Body of pancreas (tissue), 4 donors: ENCODE measurements around the gene VMP1. TPM values are rescaled to one million over a fixed set of nuclear protein-coding genes. Genes with fewer than 3 reads are reported as not detected.

Source experiments
- ATAC-seq: fragments of 150-250 bp; one replicate; pipeline ENCODE4 v1.9.1; 2016
- DNase-seq, 4 donors: peaks; one replicate each; pipeline ENCODE4 v3.0.0-alpha.2; 2019
- H3K27ac ChIP-seq, 4 donors: fragments of 200-600 bp; sonication (generic); 1 replicate in 3 of 4; 2 replicates in 1 of 4; pipeline versions ENCODE4 v1.5.1 to v1.6.1; 2016 to 2019; ENCODE audit warnings: mild to moderate bottlenecking in 1 of 4, mixed read lengths in 1 of 4, moderate library complexity in 1 of 4
- H3K27me3 ChIP-seq, 2 donors: fragments of 200-600 bp; sonication (generic); one replicate each; pipeline ENCODE4 v1.6.0; 2016; ENCODE audit warnings: mild to moderate bottlenecking in 1 of 2
- H3K36me3 ChIP-seq, 2 donors: fragments of 200-600 bp; sonication (generic); replicated peaks in 1 of 2; 2 replicates each; pipeline ENCODE4 v1.5.1; 2016; ENCODE audit warnings: low read depth in 2 of 2; ENCODE audit not compliant: insufficient read depth in 1 of 2
- H3K4me1 ChIP-seq: fragments of 200-600 bp; sonication (generic); one replicate; pipeline ENCODE4 v1.6.0; 2016
- H3K4me3 ChIP-seq, 2 donors: fragments of 200-600 bp; sonication (generic); 1 replicate in 1 of 2; 2 replicates in 1 of 2; pipeline ENCODE4 v1.5.1; 2016 to 2019
- H3K9me3 ChIP-seq, 3 donors: fragments of 200-600 bp; sonication (generic); 1 replicate in 2 of 3; 2 replicates in 1 of 3; pipeline ENCODE4 v1.5.1; 2016
- POLR2A ChIP-seq, 3 donors: fragments of 450-650 bp; IDR thresholded peaks; one replicate each; pipeline ENCODE4 v1.6.1; 2016; ENCODE audit warnings: antibody characterized with exemption in 3 of 3, mild to moderate bottlenecking in 2 of 3
- WGBS, 2 donors: methylation state at CpG; one replicate each; pipeline ENCODE4 v1.1.5; 2017; 5-methylcytosine and 5-hydroxymethylcytosine counted together
- intact Hi-C: fragments of 100-400 bp; cut with DNase I; formaldehyde crosslinking; loops from one replicate; pipeline ENCODE4 v1.15.1; 2023
- total RNA-seq, 2 donors: library from RNA; depleted of rRNA; stranded (reverse); fragments of >200 nt; gene quantifications; one replicate each; pipeline ENCODE4 v1.1.0, GENCODE V29; 2016
- TF ChIP-seq, protein P1 (sequence below), 7 experiments: fragments of 450-650 bp in 4 of 7; fragments of 200-600 bp in 3 of 7; sonication (generic) in 3 of 7; IDR thresholded peaks; one replicate each; pipeline ENCODE4 v1.5.1; 2016 to 2019; ENCODE audit warnings: antibody characterized with exemption in 7 of 7

The VMP1 gene
- total RNA-seq, 2 donors from 2014 or later: 174 to 259 TPM

DNA sequence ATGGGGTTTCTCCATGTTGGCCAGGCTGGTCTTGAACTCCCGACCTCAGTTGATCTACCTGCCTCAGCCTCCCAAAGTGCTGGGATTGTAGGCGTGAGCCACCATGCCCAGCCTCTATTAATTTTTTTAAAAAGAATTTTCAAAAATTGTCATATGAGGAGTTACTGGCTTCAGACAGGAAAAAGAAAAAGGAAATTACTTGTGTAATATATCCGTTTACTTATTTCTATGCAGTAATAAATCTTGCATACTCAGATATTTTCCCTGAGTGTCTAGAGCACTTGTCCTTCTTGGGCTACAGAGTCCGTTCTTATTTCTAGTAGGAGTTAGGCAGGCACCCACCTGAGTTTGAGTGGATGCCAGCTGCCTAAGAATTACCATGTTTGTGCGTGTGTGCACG, 85.8 kb downstream of the VMP1 start:
- TF ChIP-seq POLR2A (IDR thresholded peaks at IDR 0.05): no peak
- TF ChIP-seq, protein P1, sequence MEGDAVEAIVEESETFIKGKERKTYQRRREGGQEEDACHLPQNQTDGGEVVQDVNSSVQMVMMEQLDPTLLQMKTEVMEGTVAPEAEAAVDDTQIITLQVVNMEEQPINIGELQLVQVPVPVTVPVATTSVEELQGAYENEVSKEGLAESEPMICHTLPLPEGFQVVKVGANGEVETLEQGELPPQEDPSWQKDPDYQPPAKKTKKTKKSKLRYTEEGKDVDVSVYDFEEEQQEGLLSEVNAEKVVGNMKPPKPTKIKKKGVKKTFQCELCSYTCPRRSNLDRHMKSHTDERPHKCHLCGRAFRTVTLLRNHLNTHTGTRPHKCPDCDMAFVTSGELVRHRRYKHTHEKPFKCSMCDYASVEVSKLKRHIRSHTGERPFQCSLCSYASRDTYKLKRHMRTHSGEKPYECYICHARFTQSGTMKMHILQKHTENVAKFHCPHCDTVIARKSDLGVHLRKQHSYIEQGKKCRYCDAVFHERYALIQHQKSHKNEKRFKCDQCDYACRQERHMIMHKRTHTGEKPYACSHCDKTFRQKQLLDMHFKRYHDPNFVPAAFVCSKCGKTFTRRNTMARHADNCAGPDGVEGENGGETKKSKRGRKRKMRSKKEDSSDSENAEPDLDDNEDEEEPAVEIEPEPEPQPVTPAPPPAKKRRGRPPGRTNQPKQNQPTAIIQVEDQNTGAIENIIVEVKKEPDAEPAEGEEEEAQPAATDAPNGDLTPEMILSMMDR (IDR thresholded peaks at IDR 0.05): no peak
- Histone ChIP-seq H3K27me3 (no peaks in the 10 kb centered on the region), H3K27ac (no peak overlapping the region), H3K36me3 (no peaks in the 10 kb centered on the region), H3K4me3 (no peak overlapping the region), H3K4me1 (peaks cover 3% of the 10 kb centered on the region), H3K9me3 (no peaks in the 10 kb centered on the region)
- ATAC-seq (no peak), DNase-seq (no peak)
- no CpG with 5 or more reads among the region's 6 CpGs for WGBS, 2 donors
- intact Hi-C loops: no loop called here

DNA sequence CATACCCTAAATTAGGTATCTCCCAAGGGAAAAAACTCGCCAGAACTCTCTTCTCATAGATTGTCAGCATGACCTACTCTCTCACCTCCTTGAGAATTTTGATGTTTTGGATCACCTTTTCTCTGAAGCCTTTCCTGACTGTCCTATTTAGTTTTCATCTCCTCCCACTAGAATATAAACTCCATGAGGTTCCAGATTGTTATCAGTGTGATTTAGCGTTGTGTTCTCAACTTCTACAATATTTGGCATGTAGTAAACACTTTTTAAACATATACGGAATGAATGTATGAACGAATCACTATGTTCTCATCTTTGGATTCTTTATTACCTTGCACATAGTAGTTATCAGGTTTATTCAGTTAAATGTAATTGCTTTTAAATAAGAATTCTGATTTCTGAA, 88.7 kb downstream of the VMP1 start:
- TF ChIP-seq, protein P1 (IDR thresholded peaks at IDR 0.05): no peak
- no peak for TF ChIP-seq POLR2A (IDR thresholded peaks at IDR 0.05)
- 87 to 90% methylated on average over 4 of the region's 4 CpGs for WGBS, 2 donors

DNA sequence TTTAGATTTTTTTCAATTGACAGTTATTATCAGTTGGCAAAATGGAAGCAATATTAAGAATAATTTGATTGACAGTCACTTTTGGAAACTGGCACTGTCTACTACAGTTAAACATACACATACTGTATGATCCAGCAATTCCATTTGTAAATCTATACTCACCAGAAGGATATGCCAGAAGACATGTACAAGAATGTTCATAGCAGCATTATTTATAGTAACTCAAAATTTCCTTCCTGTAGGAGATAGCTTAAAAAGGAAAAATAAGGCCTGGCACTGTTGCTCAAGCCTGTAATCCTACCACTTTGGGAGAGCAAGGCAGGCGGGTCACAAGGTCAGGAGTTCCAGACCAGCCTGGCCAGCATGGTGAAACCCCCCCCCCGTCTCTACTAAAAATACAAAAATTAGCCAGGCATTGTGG, 89.3 kb downstream of the VMP1 start:
- TF ChIP-seq POLR2A (IDR thresholded peaks at IDR 0.05): no peak
- TF ChIP-seq, protein P1 (IDR thresholded peaks at IDR 0.05): no peak
- Histone ChIP-seq H3K9me3 (no peaks in the 10 kb centered on the region), H3K36me3 (no peaks in the 10 kb centered on the region), H3K27me3 (no peaks in the 10 kb centered on the region), H3K4me1 (no peaks in the 10 kb centered on the region), H3K27ac (no peak overlapping the region), H3K4me3 (no peak overlapping the region)
- intact Hi-C loops: no loop called here
- ATAC-seq: no peak
- WGBS, 2 donors: 84 to 91% methylated on average over 2 of the region's 2 CpGs
- DNase-seq: no peak

More for the DNA sequence above, 88.7 kb downstream of the VMP1 start:
- Histone ChIP-seq H3K9me3 (no peaks in the 10 kb centered on the region), H3K36me3 (no peaks in the 10 kb centered on the region), H3K4me3 (no peak overlapping the region), H3K27me3 (no peaks in the 10 kb centered on the region), H3K4me1 (no peaks in the 10 kb centered on the region), H3K27ac (no peak overlapping the region)
- no peak for DNase-seq
- no peak for ATAC-seq
- intact Hi-C loops: no loop called here

DNA sequence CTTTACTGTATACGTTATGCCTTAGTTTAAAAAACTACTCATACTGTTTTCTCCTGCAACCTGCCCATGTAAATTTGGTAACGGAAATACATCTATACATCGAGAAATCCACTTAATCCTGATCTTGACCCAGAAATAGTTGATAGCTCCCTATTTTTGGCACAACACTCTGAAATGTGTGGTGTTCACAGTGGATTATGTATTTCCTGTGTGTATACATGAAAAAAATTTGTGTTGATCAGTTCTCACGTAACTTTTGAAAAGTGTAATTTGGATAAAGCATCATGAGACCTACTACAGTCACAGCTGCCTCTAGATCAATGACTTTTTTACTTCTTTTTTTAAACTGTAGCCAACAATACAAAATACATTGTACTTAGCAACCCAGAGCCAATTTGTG, 90.7 kb downstream of the VMP1 start:
- no peaks in the 10 kb centered on the region for H3K36me3 ChIP-seq
- DNase-seq (no peak), ATAC-seq (no peak)
- H3K9me3 ChIP-seq: no peaks in the 10 kb centered on the region
- H3K4me3 ChIP-seq: no peak overlapping the region
- no peak for TF ChIP-seq POLR2A (IDR thresholded peaks at IDR 0.05)
- TF ChIP-seq, protein P1 (IDR thresholded peaks at IDR 0.05): no peak
- WGBS, 2 donors: 90 to 91% methylated on average over 4 of the region's 4 CpGs
- no peak overlapping the region for H3K27ac ChIP-seq
- no peaks in the 10 kb centered on the region for H3K27me3 ChIP-seq
- intact Hi-C loops: no loop called here
- no peaks in the 10 kb centered on the region for H3K4me1 ChIP-seq

DNA sequence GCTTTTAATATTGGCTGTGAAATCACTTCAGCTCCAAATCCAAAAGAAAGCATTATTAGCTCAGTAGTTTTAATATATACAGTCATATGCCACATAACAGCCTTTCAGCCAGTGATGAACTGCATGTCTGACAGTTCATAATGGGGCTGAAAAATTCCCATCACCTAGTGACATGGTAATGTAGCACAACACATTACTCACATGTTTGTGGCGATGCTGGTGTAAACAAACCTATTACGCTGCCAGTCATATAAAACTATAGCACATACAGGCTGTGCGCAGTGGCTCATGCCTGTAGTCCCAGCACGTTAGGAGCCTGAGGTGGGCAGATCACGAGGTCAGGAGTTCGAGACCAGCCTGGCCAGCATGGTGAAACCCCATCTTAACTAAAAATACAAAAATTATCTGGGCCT, 93.1 kb downstream of the VMP1 start:
- Histone ChIP-seq H3K9me3 (no peaks in the 10 kb centered on the region), H3K27ac (no peak overlapping the region), H3K4me3 (no peak overlapping the region), H3K36me3 (no peaks in the 10 kb centered on the region), H3K4me1 (no peaks in the 10 kb centered on the region), H3K27me3 (no peaks in the 10 kb centered on the region)
- TF ChIP-seq, protein P1 (IDR thresholded peaks at IDR 0.05): no peak
- no peak for TF ChIP-seq POLR2A (IDR thresholded peaks at IDR 0.05)
- ATAC-seq: no peak
- intact Hi-C loops: no loop called here
- DNase-seq: no peak
- 94 to 96% methylated on average over 6 of the region's 6 CpGs for WGBS, 2 donors
